ENCODE data around the gene GATAD2A. TPM values are rescaled to one million over a fixed set of nuclear protein-coding genes. Genes with fewer than 3 reads are reported as not detected.

Gene GATAD2A
- total and polyA plus RNA-seq, 2 of the 8 experiments (the other 6 are each of a cell fraction or from before 2014, with no cell fraction given): 38.4 to 205 TPM

GRCh38 chr19:19403373-19403901 is 2.0 kb upstream of the GATAD2A start:
- H2BK5ac ChIP-seq (ENCODE audit: low read depth, low read length): no peak overlapping the region
- H2AFZ ChIP-seq (ENCODE audit: low read length): no peak overlapping the region
- peaks cover 17 to 18% of the 10 kb centered on the region in 2 experiments for H4K20me1 ChIP-seq (replicated peaks in 1 of 2; ENCODE audit: control insufficient read depth in 1 of 2, insufficient read depth in 2 of 2, low read length in 2 of 2)
- H3K9ac ChIP-seq (replicated peaks in 1 of 4; ENCODE audit: extremely low read depth in 1 of 4, low read depth in 3 of 4, low read length in 3 of 4): no peak overlapping the region
- no peak overlapping the region for H2BK120ac ChIP-seq (replicated peaks; ENCODE audit: low read depth, low read length)
- H3K9me3 ChIP-seq (ENCODE audit: insufficient read depth in 2 of 2, low read depth in 1 of 2, low read length in 1 of 2): no peaks in the 10 kb centered on the region
- H3K79me1 ChIP-seq (ENCODE audit: low read depth, low read length): peaks cover 6% of the 10 kb centered on the region; the same call in 1 of the 2 replicates
- no peak overlapping the region for H2AK5ac ChIP-seq (ENCODE audit: low read depth, low read length)
- WGBS, 2 experiments (ENCODE audit: extremely low coverage in 1 of 2, insufficient coverage in 1 of 2, insufficient read length in 1 of 2, insufficient replicate concordance in 2 of 2, low coverage in 1 of 2, low lambda C conversion rate in 2 of 2, missing lambda C conversion rate in 1 of 2): 91% methylated on average over 5 of the region's 5 CpGs; no CpG with 5 or more reads in 1 of the 2 experiments
- ChIA-PET CTCF (ENCODE audit: partially characterized antibody) (interaction anchor here (0.7 to 4.7 kb wide), 5 partner anchors 8 to 86 kb away, joined by 3 to 29 read pairs (median 4); no protein-coding TSS in a partner anchor), POLR2A (ENCODE audit: partially characterized antibody) (interaction anchor here (0.7 to 4.8 kb wide), 3 partner anchors 8 to 36 kb away, joined by 3 to 63 read pairs (median 13); no protein-coding TSS in a partner anchor)
- peaks cover 3 to 11% (median 10%) of the 10 kb centered on the region in 4 experiments; a peak in 6 of 7 replicates for H3K4me1 ChIP-seq (replicated peaks in 1 of 4; ENCODE audit: control insufficient read depth in 3 of 4, insufficient read depth in 4 of 4, low read length in 3 of 4)
- 0 out of 2 replicates have a peak overlapping the region, but pooled peaks have one; percentile 76 for H4K8ac ChIP-seq (ENCODE audit: extremely low read depth, insufficient read depth, low read length)
- H2BK20ac ChIP-seq (ENCODE audit: low read length): no peak overlapping the region
- H3K27ac ChIP-seq (ENCODE audit: low read depth, low read length): no peak overlapping the region
- H3K4ac ChIP-seq (replicated peaks; ENCODE audit: insufficient read length, low read depth, low read length): no peak overlapping the region
- no peak overlapping the region for H4K5ac ChIP-seq (ENCODE audit: insufficient read length, low read depth, low read length)
- H3K56ac ChIP-seq (replicated peaks; ENCODE audit: insufficient read length, low read depth, low read length): no peak overlapping the region
- H3K14ac ChIP-seq (ENCODE audit: insufficient read length): no peak overlapping the region
- DNase-seq (ENCODE audit: low read depth in 1 of 2, low spot score in 2 of 2): no peak
- H3K27me3 ChIP-seq (replicated peaks in 1 of 4; ENCODE audit: control insufficient read depth in 3 of 4, extremely low read depth in 1 of 4, insufficient read depth in 3 of 4, low read length in 3 of 4): no peaks in the 10 kb centered on the region
- no peak overlapping the region for H3K23ac ChIP-seq (ENCODE audit: insufficient read length)
- H3K79me2 ChIP-seq (ENCODE audit: control insufficient read depth in 1 of 2, insufficient read depth in 2 of 2, low read length in 2 of 2): peaks cover 18 to 28% of the 10 kb centered on the region in 2 experiments
- H3K23me2 ChIP-seq (ENCODE audit: low read depth, low read length): peaks cover 7% of the 10 kb centered on the region
- H3K4me3 ChIP-seq (ENCODE audit: extremely low read depth in 1 of 4, insufficient read depth in 2 of 4, low read depth in 3 of 4, low read length in 4 of 4): no peak overlapping the region
- H4K91ac ChIP-seq (replicated peaks; ENCODE audit: insufficient read length, low read length): no peak overlapping the region
- no peak overlapping the region for H2BK12ac ChIP-seq (ENCODE audit: low read depth, low read length)
- no peak for FAIRE-seq
- H3K36me3 ChIP-seq (ENCODE audit: control insufficient read depth in 2 of 4, insufficient read depth in 4 of 4, low read length in 3 of 4): no peaks in the 10 kb centered on the region
- no peak overlapping the region for H2BK15ac ChIP-seq (ENCODE audit: low read length)
- H3K4me2 ChIP-seq (ENCODE audit: insufficient read depth in 1 of 2, low read depth in 2 of 2, low read length in 2 of 2): no peak overlapping the region
- H3K18ac ChIP-seq (ENCODE audit: extremely low read depth, low read length): no peak overlapping the region
- TF ChIP-seq SIN3A (conservative IDR thresholded peaks at IDR 0.05 in 1 of 2, IDR thresholded peaks at IDR 0.05 in 1 of 2; ENCODE audit: low read depth in 1 of 2, low read length in 2 of 2) (no peak), BRCA1 (IDR thresholded peaks at IDR 0.05; ENCODE audit: low read depth, low read length) (no peak), MAFK (IDR thresholded peaks at IDR 0.05; ENCODE audit: low read depth, low read length) (no peak), TCF12 (IDR thresholded peaks at IDR 0.05; ENCODE audit: low read depth, low read length) (no peak), YY1 (IDR thresholded peaks at IDR 0.05; ENCODE audit: low read depth, low read length) (no peak), GTF2F1 (IDR thresholded peaks at IDR 0.05; ENCODE audit: borderline replicate concordance, low read depth, low read length) (no peak), TEAD4 (IDR thresholded peaks at IDR 0.05; ENCODE audit: low read depth, low read length) (no peak), SRF (IDR thresholded peaks at IDR 0.05; ENCODE audit: low read depth, low read length) (no peak), EP300 (IDR thresholded peaks at IDR 0.05; ENCODE audit: borderline replicate concordance in 1 of 2, low read depth in 2 of 2, low read length in 2 of 2) (no peak)
- TF ChIP-seq, protein P1, sequence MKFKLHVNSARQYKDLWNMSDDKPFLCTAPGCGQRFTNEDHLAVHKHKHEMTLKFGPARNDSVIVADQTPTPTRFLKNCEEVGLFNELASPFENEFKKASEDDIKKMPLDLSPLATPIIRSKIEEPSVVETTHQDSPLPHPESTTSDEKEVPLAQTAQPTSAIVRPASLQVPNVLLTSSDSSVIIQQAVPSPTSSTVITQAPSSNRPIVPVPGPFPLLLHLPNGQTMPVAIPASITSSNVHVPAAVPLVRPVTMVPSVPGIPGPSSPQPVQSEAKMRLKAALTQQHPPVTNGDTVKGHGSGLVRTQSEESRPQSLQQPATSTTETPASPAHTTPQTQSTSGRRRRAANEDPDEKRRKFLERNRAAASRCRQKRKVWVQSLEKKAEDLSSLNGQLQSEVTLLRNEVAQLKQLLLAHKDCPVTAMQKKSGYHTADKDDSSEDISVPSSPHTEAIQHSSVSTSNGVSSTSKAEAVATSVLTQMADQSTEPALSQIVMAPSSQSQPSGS (IDR thresholded peaks at IDR 0.05; ENCODE audit: low read length): no peak
- TF ChIP-seq, protein P2, sequence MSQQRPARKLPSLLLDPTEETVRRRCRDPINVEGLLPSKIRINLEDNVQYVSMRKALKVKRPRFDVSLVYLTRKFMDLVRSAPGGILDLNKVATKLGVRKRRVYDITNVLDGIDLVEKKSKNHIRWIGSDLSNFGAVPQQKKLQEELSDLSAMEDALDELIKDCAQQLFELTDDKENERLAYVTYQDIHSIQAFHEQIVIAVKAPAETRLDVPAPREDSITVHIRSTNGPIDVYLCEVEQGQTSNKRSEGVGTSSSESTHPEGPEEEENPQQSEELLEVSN (IDR thresholded peaks at IDR 0.05): no peak

All from H1 (cell line).